Measurements from ENCODE around the gene STXBP6. TPM values are rescaled to one million over a fixed set of nuclear protein-coding genes. Genes with fewer than 3 reads are reported as not detected.

The STXBP6 gene
- total and polyA plus RNA-seq, 2 of the 13 experiments (the other 11 are each of a cell fraction or from before 2014, with no cell fraction given), result 35.3 to 42.8 TPM

- TF ChIP-seq TIGD3 (CRISPR knock-in tag; IDR thresholded peaks at IDR 0.05; ENCODE audit: borderline replicate concordance) (0 out of 2 replicates have a peak, but pooled peaks have one; percentile 3), IKZF4 (CRISPR knock-in tag; IDR thresholded peaks at IDR 0.05; ENCODE audit: borderline replicate concordance, low read depth, not compliant biosample characterization) (no peak), PBX3 (CRISPR knock-in tag; IDR thresholded peaks at IDR 0.05; ENCODE audit: borderline replicate concordance) (no peak), ZNF629 (CRISPR knock-in tag; conservative IDR thresholded peaks at IDR 0.05) (peak; percentile 42), E2F5 (CRISPR knock-in tag; conservative IDR thresholded peaks at IDR 0.05) (no peak), TARDBP (CRISPR knock-in tag; IDR thresholded peaks at IDR 0.05) (no peak), ZHX1 (CRISPR knock-in tag; IDR thresholded peaks at IDR 0.05; ENCODE audit: low read depth) (no peak), SMAD1 (CRISPR knock-in tag; IDR thresholded peaks at IDR 0.05; ENCODE audit: borderline replicate concordance, low read depth) (no peak), TBX3 (IDR thresholded peaks at IDR 0.05; ENCODE audit: borderline replicate concordance) (no peak), KDM5B (CRISPR knock-in tag; IDR thresholded peaks at IDR 0.05; ENCODE audit: borderline replicate concordance) (no peak), ZNF18 (CRISPR knock-in tag; IDR thresholded peaks at IDR 0.05; ENCODE audit: insufficient replicate concordance) (no peak), ONECUT2 (CRISPR knock-in tag; IDR thresholded peaks at IDR 0.05) (peak; percentile 99), FOXK1 (CRISPR knock-in tag; IDR thresholded peaks at IDR 0.05; ENCODE audit: borderline replicate concordance, low read depth) (peak; percentile 75; the same call in 1 of the 2 replicates), LRRFIP1 (CRISPR knock-in tag; conservative IDR thresholded peaks at IDR 0.05) (no peak), ZNF564 (CRISPR knock-in tag; IDR thresholded peaks at IDR 0.05) (no peak; the same call in 1 of the 2 replicates)
Measured at GRCh38 chr14:24817212-24818057, 232.5 kb downstream of the STXBP6 start (continued).

Measured in HepG2 (cell line).